Fibroblast of lung (primary cell): ENCODE results near the gene DDX42. TPM values are rescaled to one million over a fixed set of nuclear protein-coding genes. Genes with fewer than 3 reads are reported as not detected.
A peak's percentile ranks its signal among the peaks of the same experiment; 100 is the strongest.

Experiments used
- DNase-seq, 2 donors: peaks; one replicate each; pipeline versions ENCODE4 v3.0.0 to v3.0.0-alpha.2; 2010; ENCODE audit warnings: low read depth in 2 of 2
- H2AFZ ChIP-seq: 2 replicates; pipeline ENCODE4 v1.5.1; 2012; ENCODE audit warnings: low read length, control low read depth, inconsistent platforms
- H3K27ac ChIP-seq: 2 replicates; pipeline ENCODE4 v1.5.1; 2011; ENCODE audit warnings: low read length, control low read depth; ENCODE audit not compliant: insufficient read depth
- H3K27me3 ChIP-seq: 2 replicates; pipeline ENCODE4 v1.5.1; 2011; ENCODE audit warnings: mild to moderate bottlenecking, low read length; ENCODE audit not compliant: control insufficient read depth, insufficient read depth
- H3K36me3 ChIP-seq: 2 replicates; pipeline ENCODE4 v1.5.1; 2011; ENCODE audit warnings: low read length; ENCODE audit not compliant: control insufficient read depth, insufficient read depth
- H3K4me1 ChIP-seq: 2 replicates; pipeline ENCODE4 v1.5.1; 2011; ENCODE audit warnings: low read length; ENCODE audit not compliant: control insufficient read depth, insufficient read depth; ENCODE audit errors: extremely low read depth
- H3K4me2 ChIP-seq: 2 replicates; pipeline ENCODE4 v1.5.1; 2011; ENCODE audit warnings: low read length, control low read depth; ENCODE audit not compliant: insufficient read depth; ENCODE audit errors: extremely low read depth
- H3K4me3 ChIP-seq, 4 experiments: fragments of 200-600 bp in 1 of 4; sonication (generic) in 1 of 4; replicated peaks in 1 of 4; 2 replicates each; pipeline ENCODE4 v1.5.1; 2011 to 2016; ENCODE audit warnings: low read length in 4 of 4, low read depth in 3 of 4, mild to moderate bottlenecking in 3 of 4, control low read depth in 2 of 4, inconsistent platforms in 1 of 4, mixed read lengths in 1 of 4; ENCODE audit not compliant: insufficient read depth in 1 of 4; ENCODE audit errors: control extremely low read depth in 1 of 4
- H3K79me2 ChIP-seq: 2 replicates; pipeline ENCODE4 v1.5.1; 2012; ENCODE audit warnings: mild to moderate bottlenecking, low read length, inconsistent platforms; ENCODE audit not compliant: control insufficient read depth, insufficient read depth
- H3K9ac ChIP-seq: 2 replicates; pipeline ENCODE4 v1.5.1; 2011; ENCODE audit warnings: mild to moderate bottlenecking, low read length, control low read depth; ENCODE audit not compliant: insufficient read depth
- H3K9me3 ChIP-seq: 2 replicates; pipeline ENCODE4 v1.5.1; 2012; ENCODE audit warnings: low read depth, low read length; ENCODE audit not compliant: control insufficient read depth, insufficient read depth
- H4K20me1 ChIP-seq: 2 replicates; pipeline ENCODE4 v1.5.1; 2011; ENCODE audit warnings: low read length; ENCODE audit not compliant: control insufficient read depth, insufficient read depth; ENCODE audit errors: extremely low read depth
- CTCF ChIP-seq, 2 donors: IDR thresholded peaks in 1 of 2; conservative IDR thresholded peaks in 1 of 2; 1 replicate in 1 of 2; 2 replicates in 1 of 2; pipeline ENCODE4 v1.5.1; 2011 to 2012; ENCODE audit warnings: low read length in 2 of 2, control low read depth in 1 of 2, inconsistent platforms in 1 of 2, low read depth in 1 of 2, mild to moderate bottlenecking in 1 of 2
- EZH2 ChIP-seq: IDR thresholded peaks from 2 replicates; pipeline ENCODE4 v1.5.1; 2012; ENCODE audit warnings: low read length, control low read depth, mild to moderate bottlenecking; ENCODE audit errors: missing control alignments
- polyA plus RNA-seq, 2 donors: library from polyadenylated mRNA; depleted of rRNA in 1 of 2; stranded (reverse) in 1 of 2; unstranded in 1 of 2; fragments of >200 nt; gene quantifications; 2 replicates each; pipeline ENCODE4 v1.2.1, GENCODE V29; 2011 to 2012; ENCODE audit warnings: missing spikeins in 1 of 2
- total RNA-seq: library from RNA; depleted of rRNA; stranded (reverse); fragments of >200 nt; gene quantifications from 2 replicates; pipeline ENCODE4 v1.2.1, GENCODE V29; 2014

The DDX42 gene
- total and polyA plus RNA-seq, 2 donors (not counting 1 experiment from before 2014, with no cell fraction given): 61.8 to 81.5 TPM

GRCh38 chr17:63848834-63849689 is 75.1 kb downstream of the DDX42 start:
- peak; percentile 82 to 88 for DNase-seq
- Histone ChIP-seq H2AFZ (peak overlapping the region; percentile 99), H3K9ac (peak overlapping the region; percentile 57), H3K4me3 (peak overlapping the region in 3 of 4 experiments; percentile 19 to 38 (median 32)), H3K36me3 (no peaks in the 10 kb centered on the region), H3K27me3 (no peaks in the 10 kb centered on the region), H3K4me2 (peak overlapping the region; percentile 58), H4K20me1 (no peaks in the 10 kb centered on the region), H3K9me3 (no peaks in the 10 kb centered on the region), H3K79me2 (no peaks in the 10 kb centered on the region), H3K4me1 (no peaks in the 10 kb centered on the region), H3K27ac (peak overlapping the region; percentile 57)
- peak; percentile 40 to 49 for TF ChIP-seq CTCF (conservative IDR thresholded peaks at IDR 0.05 in 1 of 2, IDR thresholded peaks at IDR 0.05 in 1 of 2; ENCODE audit: low read depth in 1 of 2, low read length in 2 of 2)
- TF ChIP-seq EZH2: no peak

- no peaks in the 10 kb centered on the region for H3K36me3 ChIP-seq
Measured at GRCh38 chr17:63850401-63850800, 76.4 kb downstream of the DDX42 start.

More at GRCh38 chr17:63850401-63850800, 76.4 kb downstream of the DDX42 start:
- H2AFZ ChIP-seq: no peak overlapping the region
- no peak for DNase-seq
- H3K9ac ChIP-seq: no peak overlapping the region
- H4K20me1 ChIP-seq: no peaks in the 10 kb centered on the region
- H3K79me2 ChIP-seq: no peaks in the 10 kb centered on the region
- no peaks in the 10 kb centered on the region for H3K4me1 ChIP-seq
- TF ChIP-seq CTCF (conservative IDR thresholded peaks at IDR 0.05 in 1 of 2, IDR thresholded peaks at IDR 0.05 in 1 of 2; ENCODE audit: low read depth in 1 of 2, low read length in 2 of 2) (no peak), EZH2 (no peak)
- no peak overlapping the region for H3K4me2 ChIP-seq
- no peaks in the 10 kb centered on the region for H3K27me3 ChIP-seq
- no peak overlapping the region for H3K27ac ChIP-seq
- no peaks in the 10 kb centered on the region for H3K9me3 ChIP-seq
- H3K4me3 ChIP-seq: no peak overlapping the region
